HG03064 (cell line): Measurements from ENCODE around the gene NIPAL1.
A peak's percentile ranks its signal among the peaks of the same experiment; 100 is the strongest.

ENCODE experiments used
- ATAC-seq: cut with Tn5 transposase; IDR thresholded peaks from one replicate; pipeline ENCODE4 v1.9.1; 2021; ENCODE audit warnings: low read depth; ENCODE audit not compliant: unreplicated experiment

The NIPAL1 gene

GRCh38 chr4:48058617-48059530 lies 42.3 kb downstream of the NIPAL1 start:
- ATAC-seq: no peak

- ATAC-seq: no peak
Measured at GRCh38 chr4:48064349-48064748, 47.8 kb downstream of the NIPAL1 start.

- ATAC-seq: peak; percentile 61
Measured at GRCh38 chr4:48065587-48066052, 49.0 kb downstream of the NIPAL1 start.

- no peak for ATAC-seq
Measured at GRCh38 chr4:48067536-48067935, 51.0 kb downstream of the NIPAL1 start.

- no peak for ATAC-seq
Measured at GRCh38 chr4:48068182-48068581, 51.6 kb downstream of the NIPAL1 start.

- ATAC-seq: no peak
Measured at GRCh38 chr4:48069026-48069425, 52.5 kb downstream of the NIPAL1 start.

- no peak for ATAC-seq
Measured at GRCh38 chr4:48071191-48071590, 54.6 kb downstream of the NIPAL1 start.

- ATAC-seq: no peak
Measured at GRCh38 chr4:48073567-48074103, 57.1 kb downstream of the NIPAL1 start.

- ATAC-seq: no peak
Measured at GRCh38 chr4:48074657-48075056, 58.1 kb downstream of the NIPAL1 start.

- no peak for ATAC-seq
Measured at GRCh38 chr4:48078425-48078824, 61.9 kb downstream of the NIPAL1 start.

- no peak for ATAC-seq
Measured at GRCh38 chr4:48078862-48079655, 62.5 kb downstream of the NIPAL1 start.

- ATAC-seq: no peak
Measured at GRCh38 chr4:48079972-48080391, 63.4 kb downstream of the NIPAL1 start.

GRCh38 chr4:48081196-48081595 lies 64.6 kb downstream of the NIPAL1 start:
- no peak for ATAC-seq

GRCh38 chr4:48082956-48083355 lies 66.4 kb downstream of the NIPAL1 start:
- no peak for ATAC-seq

GRCh38 chr4:48085821-48086589 lies 69.4 kb downstream of the NIPAL1 start:
- ATAC-seq: no peak
